Pons (tissue), 1 donor: Measurements from ENCODE around the gene DLEC1.

Experiments
- DNase-seq: peaks from one replicate; pipeline ENCODE4 v3.0.0-alpha.2; 2016; ENCODE audit warnings: low spot score

DLEC1 gene

GRCh38 chr3:38108649-38109579 lies 69.9 kb downstream of the DLEC1 start:
- DNase-seq: no peak

GRCh38 chr3:38109580-38110313 lies 70.7 kb downstream of the DLEC1 start:
- DNase-seq: no peak

GRCh38 chr3:38110314-38111050 lies 71.5 kb downstream of the DLEC1 start:
- DNase-seq: no peak

GRCh38 chr3:38111201-38111600 lies 72.2 kb downstream of the DLEC1 start:
- DNase-seq: no peak

- DNase-seq: no peak
Measured at GRCh38 chr3:38111696-38112377, 72.8 kb downstream of the DLEC1 start.

GRCh38 chr3:38112378-38112761 lies 73.4 kb downstream of the DLEC1 start:
- DNase-seq: no peak

GRCh38 chr3:38114052-38114874 lies 75.3 kb downstream of the DLEC1 start:
- DNase-seq: no peak

DNA sequence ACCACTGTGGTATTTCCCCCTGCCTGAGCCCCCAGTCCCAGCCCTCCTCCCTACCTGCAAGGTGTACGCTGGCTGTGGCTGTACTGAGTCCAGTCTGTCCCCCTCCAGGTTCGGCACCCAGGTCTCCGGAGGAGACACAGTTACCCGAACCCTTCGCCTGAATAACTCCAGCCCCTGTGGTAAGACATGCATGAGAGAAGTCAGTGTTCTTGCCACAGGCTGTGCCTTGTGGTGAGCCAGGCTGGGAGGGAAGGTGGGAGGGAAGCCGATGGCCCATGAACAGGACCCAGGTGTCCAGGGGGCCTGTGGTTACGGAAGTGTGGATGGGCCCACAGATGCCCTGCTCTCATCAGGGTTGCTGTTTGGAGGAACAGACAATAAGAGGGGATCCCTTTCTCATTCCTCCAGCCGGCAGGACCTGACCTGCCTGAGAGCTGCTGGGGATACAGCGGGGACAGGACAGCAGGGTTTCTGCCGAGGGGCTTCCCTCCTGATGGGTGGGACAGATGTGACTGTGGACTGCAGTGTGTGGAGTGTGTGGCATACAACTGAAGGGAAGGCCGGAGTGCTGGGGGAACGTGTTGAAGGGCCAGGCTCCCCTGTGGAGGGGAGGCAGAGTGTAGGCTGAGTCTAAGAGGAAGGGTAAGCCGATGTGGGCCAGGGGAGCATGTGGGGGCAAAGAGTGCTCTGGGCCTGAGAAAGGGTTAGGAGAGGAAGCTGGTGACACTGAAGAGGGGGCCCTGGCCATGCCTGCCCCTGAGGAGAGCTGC lies 76.1 kb downstream of the DLEC1 start:
- DNase-seq: no peak

- DNase-seq: no peak
Measured at GRCh38 chr3:38115645-38116427, 76.8 kb downstream of the DLEC1 start.

DNA sequence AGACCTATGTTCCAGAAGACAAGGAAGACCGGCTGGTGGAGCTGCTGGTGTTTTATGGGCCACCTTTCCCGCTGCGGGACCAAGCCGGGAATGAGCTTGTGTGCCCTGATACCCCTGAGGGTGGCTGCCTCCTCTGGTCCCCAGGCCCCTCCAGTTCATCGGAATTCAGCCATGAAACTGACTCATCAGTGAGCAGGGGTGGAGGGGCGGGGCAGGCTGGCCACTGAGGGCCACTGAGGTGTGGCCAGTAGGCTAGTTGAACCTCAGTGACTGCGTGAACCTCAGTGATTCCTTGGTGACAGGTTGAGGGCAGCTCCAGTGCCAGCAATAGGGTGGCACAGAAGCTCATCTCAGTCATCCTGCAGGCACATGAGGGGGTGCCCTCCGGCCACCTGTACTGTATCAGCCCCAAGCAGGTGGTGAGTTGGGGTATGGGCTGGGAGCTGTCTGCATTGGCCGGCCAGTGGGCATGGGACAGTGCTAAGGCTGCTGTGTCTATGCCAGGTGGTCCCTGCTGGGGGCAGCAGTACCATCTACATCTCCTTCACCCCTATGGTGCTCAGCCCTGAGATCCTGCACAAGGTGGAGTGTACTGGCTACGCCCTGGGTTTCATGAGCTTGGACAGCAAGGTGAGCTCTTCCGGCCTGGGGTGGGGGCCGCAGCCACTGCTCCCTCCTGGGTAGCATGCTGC lies 77.6 kb downstream of the DLEC1 start:
- no peak for DNase-seq

DNA sequence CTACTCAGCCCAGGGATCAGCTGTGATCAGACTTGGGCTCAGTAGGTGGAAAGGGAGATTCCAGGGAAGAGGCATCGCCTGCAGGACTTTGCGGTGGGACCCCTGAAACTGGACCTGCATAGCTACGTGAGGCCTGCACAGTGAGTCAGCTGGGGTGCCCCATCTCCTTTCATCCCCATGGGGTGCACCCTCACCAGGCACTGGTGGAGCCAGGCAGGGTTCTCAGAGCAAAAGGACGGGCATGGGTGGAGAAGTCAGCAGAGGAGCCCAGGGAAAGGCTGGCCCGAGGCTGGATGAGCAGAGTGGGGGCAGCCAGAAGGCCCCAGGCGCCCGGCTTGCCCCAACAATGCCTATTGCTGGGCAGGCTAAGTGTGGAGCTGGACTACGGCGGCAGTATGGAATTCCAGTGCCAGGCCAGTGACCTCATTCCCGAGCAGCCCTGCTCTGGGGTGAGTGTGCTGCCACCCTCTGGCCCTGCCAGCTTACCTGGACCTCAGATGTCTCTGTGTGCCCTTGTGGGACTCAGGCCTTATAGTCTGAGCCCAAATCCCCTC lies 78.2 kb downstream of the DLEC1 start:
- no peak for DNase-seq

DNA sequence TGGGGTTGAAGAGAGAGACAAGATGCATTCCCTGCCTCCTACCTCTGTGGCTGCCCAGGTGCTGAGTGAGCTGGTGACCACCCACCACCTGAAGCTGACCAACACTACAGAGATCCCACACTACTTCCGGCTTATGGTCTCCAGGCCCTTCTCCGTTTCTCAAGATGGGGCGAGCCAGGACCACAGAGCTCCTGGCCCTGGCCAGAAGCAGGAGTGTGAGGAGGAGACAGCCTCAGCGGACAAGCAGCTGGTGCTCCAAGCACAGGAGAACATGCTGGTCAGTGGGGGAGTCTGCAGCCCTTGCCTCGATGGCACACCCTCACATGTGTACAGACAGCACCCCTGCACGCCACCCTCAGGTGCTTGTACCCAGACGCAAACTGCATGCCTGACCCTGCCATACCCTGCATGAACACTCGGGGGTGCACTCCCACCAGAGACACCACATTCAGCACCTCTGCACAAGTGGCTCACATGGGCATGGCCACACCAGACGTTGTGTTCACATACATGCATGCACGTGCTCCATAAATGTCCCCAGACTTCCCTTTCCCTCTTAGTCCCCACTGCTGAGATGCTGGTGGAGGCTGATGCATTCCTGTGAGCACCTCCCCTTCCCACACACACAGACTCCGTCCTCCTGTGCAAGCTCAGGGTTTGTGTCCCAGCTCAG lies 78.9 kb downstream of the DLEC1 start:
- peak; percentile 40 for DNase-seq

DNA sequence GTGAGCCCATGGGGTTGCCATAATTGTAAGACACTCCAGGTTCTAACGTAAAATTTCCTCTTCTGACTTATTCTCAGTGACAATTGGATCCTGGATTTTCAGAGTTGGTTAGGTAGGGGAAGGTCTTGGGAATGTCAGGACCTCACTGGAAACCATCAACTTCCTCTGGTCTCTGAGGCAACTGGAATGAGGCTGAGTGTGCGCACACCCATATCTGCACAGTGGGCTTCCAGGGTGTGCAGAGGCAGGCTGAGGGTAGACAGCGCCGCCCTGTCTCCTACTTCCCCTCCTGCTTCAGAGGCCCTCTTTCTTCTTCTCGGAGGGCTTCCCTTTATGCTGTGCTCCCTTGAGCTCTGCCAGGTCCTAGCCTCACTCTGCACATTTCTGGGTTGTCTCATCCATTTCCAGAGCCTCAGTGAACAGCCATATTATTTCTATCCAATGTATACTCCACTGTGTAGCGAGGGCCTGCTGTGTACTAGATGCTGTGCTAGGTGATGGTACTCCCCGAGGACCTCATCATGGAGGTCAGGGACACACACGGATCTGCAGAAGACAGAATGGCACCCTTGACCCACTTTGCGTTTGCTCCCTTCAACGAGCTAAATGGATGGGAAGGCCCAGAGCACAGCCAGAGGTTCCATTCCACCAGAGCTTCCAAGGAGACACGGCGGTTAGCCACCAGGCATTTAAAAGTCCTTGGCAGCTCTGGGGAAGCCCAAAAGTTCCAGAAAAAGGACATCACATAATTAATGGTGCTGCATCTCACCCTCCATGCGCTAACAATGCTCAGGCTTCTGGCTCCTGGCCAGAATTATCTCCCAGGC lies 79.6 kb downstream of the DLEC1 start:
- DNase-seq: no peak

DNA sequence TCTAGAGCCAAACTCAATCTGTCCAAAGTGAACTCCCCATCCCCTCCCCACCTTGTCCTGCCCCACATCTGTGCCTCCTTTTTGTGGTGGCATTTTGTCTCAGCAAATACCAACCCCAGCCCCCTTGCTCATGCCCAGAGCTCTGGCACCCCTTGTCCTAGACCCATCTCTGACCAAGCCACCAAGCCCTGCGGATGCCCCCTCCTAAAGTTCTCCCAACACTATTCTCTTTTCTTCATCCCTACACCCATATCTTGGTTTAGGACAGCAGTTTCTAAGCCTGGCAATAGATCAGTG lies 80.2 kb downstream of the DLEC1 start:
- DNase-seq: no peak

GRCh38 chr3:38119821-38120692 lies 81.0 kb downstream of the DLEC1 start:
- DNase-seq: no peak
